GM12878 (cell line): ENCODE results near the gene RASD1. TPM values are rescaled to one million over a fixed set of nuclear protein-coding genes. Genes with fewer than 3 reads are reported as not detected.

Experiments
- ATAC-seq: fragments of 200-7000 bp; cut with Tn5 transposase; 3 replicates; pipeline ENCODE4 v1.9.1; 2020; ENCODE audit warnings: mild to moderate bottlenecking, moderate library complexity
- BruUV-seq: library from RNA; stranded (reverse); fragments of 400-500 nt; replicated peaks from 2 replicates; lab custom pipeline; 2021; lab: Mats Ljungman, UMichigan
- CTCF ChIA-PET: fragments of 300-600 bp; sonication (Branson Sonifier 250); formaldehyde crosslinking; extraction: SDS; loops from one replicate; lab custom pipeline; 2021; ENCODE audit warnings: inconsistent platforms; lab: Yijun Ruan, JAX
- POLR2A ChIA-PET: fragments of 350-600 bp; formaldehyde crosslinking; extraction: SDS; loops from one replicate; lab custom pipeline; 2021; ENCODE audit warnings: inconsistent platforms; lab: Charles Lee
- RAD21 ChIA-PET: fragments of 300-600 bp; sonication (Branson Sonifier 250); formaldehyde crosslinking; loops from one replicate; lab custom pipeline; 2023; ENCODE audit warnings: antibody characterized with exemption; ENCODE audit not compliant: unreplicated experiment; lab: Charles Lee
- SMC1A ChIA-PET: fragments of 300-600 bp; sonication (Branson Sonifier 250); formaldehyde crosslinking; loops from one replicate; lab custom pipeline; 2023; ENCODE audit not compliant: unreplicated experiment, uncharacterized antibody; lab: Charles Lee
- DNase-seq: peaks from one replicate; pipeline ENCODE4 v3.0.0-alpha.2; 2011; ENCODE audit warnings: low read depth, low spot score
- FAIRE-seq: peaks from 3 replicates; lab custom pipeline; 2011; peaks lifted over from hg19 to GRCh38; lab: Jason Lieb, UNC
- H2AFZ ChIP-seq: 2 replicates; pipeline ENCODE4 v1.6.0; 2011; ENCODE audit warnings: low read depth, low read length, control low read depth; ENCODE audit not compliant: control insufficient read depth
- H3K27ac ChIP-seq: 2 replicates; pipeline ENCODE4 v1.5.1; 2011; ENCODE audit warnings: control low read depth; ENCODE audit not compliant: control insufficient read depth, insufficient read depth
- H3K27me3 ChIP-seq, 2 experiments: replicated peaks in 1 of 2; 2 replicates each; pipeline versions ENCODE4 v1.6.0 to v1.6.1; 2011; ENCODE audit warnings: low read length in 1 of 2; ENCODE audit not compliant: control insufficient read depth in 2 of 2, insufficient read depth in 2 of 2
- H3K36me3 ChIP-seq, 2 experiments: 2 replicates each; pipeline ENCODE4 v1.5.1; 2011; ENCODE audit warnings: low read length in 1 of 2; ENCODE audit not compliant: control insufficient read depth in 2 of 2, insufficient read depth in 2 of 2
- H3K4me1 ChIP-seq: 2 replicates; pipeline ENCODE4 v1.6.1; 2011; ENCODE audit warnings: mild to moderate bottlenecking, low read length, moderate library complexity, mixed read lengths; ENCODE audit not compliant: control insufficient read depth, insufficient read depth
- H3K4me2 ChIP-seq: 2 replicates; pipeline ENCODE4 v1.6.0; 2011; ENCODE audit warnings: control low read depth; ENCODE audit not compliant: control insufficient read depth, insufficient read depth
- H3K4me3 ChIP-seq: fragments of 200-600 bp; sonication (generic); 2 replicates; pipeline ENCODE4 v1.5.1; 2016
- H3K79me2 ChIP-seq: 2 replicates; pipeline ENCODE4 v1.6.0; 2011; ENCODE audit warnings: low read length; ENCODE audit not compliant: control insufficient read depth, insufficient read depth
- H3K9ac ChIP-seq: 2 replicates; pipeline ENCODE4 v1.8.0; 2011; ENCODE audit warnings: low read length, control low read depth, mixed read lengths; ENCODE audit not compliant: control insufficient read depth, insufficient read depth
- H3K9me3 ChIP-seq: replicated peaks from 3 replicates; pipeline ENCODE4 v1.5.1; 2011; ENCODE audit warnings: mild to moderate bottlenecking, low read length; ENCODE audit not compliant: control insufficient read depth, insufficient read depth
- H4K20me1 ChIP-seq: 2 replicates; pipeline ENCODE4 v1.6.0; 2011; ENCODE audit not compliant: control insufficient read depth, insufficient read depth
- CBX3 ChIP-seq: fragments of 200-600 bp; sonication (generic); IDR thresholded peaks from 2 replicates; pipeline ENCODE4 v1.6.1; 2016; ENCODE audit warnings: low read depth, borderline replicate concordance
- CBX5 ChIP-seq: sonication (generic); IDR thresholded peaks from 2 replicates; pipeline ENCODE4 v1.6.1; 2016; ENCODE audit warnings: low read depth, moderate library complexity, mild to moderate bottlenecking, inconsistent platforms
- GATAD2B ChIP-seq: fragments of 450-650 bp; conservative IDR thresholded peaks from 2 replicates; pipeline ENCODE4 v1.6.1; 2017; ENCODE audit warnings: low read depth, mild to moderate bottlenecking, moderate library complexity
- IRF4 ChIP-seq: IDR thresholded peaks from 2 replicates; pipeline ENCODE4 v1.6.1; 2011; ENCODE audit warnings: low read depth, low read length
- MYB ChIP-seq: fragments of 150-350 bp; IDR thresholded peaks from 2 replicates; pipeline ENCODE4 v1.6.1; 2014; ENCODE audit warnings: mild to moderate bottlenecking, low read depth, low read length, borderline replicate concordance
- NBN ChIP-seq: fragments of 450-650 bp; IDR thresholded peaks from 2 replicates; pipeline ENCODE4 v1.6.1; 2016
- NFIC ChIP-seq: IDR thresholded peaks from 2 replicates; pipeline ENCODE4 v1.6.1; 2012; ENCODE audit warnings: low read depth, mild to moderate bottlenecking, inconsistent platforms, low read length, moderate library complexity
- NR2C2 ChIP-seq: IDR thresholded peaks from 2 replicates; pipeline ENCODE4 v1.6.1; 2011; ENCODE audit warnings: borderline replicate concordance, low read depth; ENCODE audit not compliant: control insufficient read depth, insufficient read length
- NRF1 ChIP-seq: conservative IDR thresholded peaks from 2 replicates; pipeline ENCODE4 v1.6.1; 2011; ENCODE audit warnings: mild to moderate bottlenecking, low read depth, low read length, improper control_type of control experiment
- PAX5 ChIP-seq: IDR thresholded peaks from 2 replicates; pipeline ENCODE4 v1.6.1; 2011; ENCODE audit warnings: low read depth, low read length, borderline replicate concordance
- SIN3A ChIP-seq: IDR thresholded peaks from 2 replicates; pipeline ENCODE4 v1.6.1; 2012; ENCODE audit warnings: low read depth, low read length, improper control_type of control experiment
- SMAD5 ChIP-seq: IDR thresholded peaks from 2 replicates; pipeline ENCODE4 v1.6.1; 2016; ENCODE audit warnings: antibody characterized with exemption, low read depth
- SP1 ChIP-seq: IDR thresholded peaks from one replicate; pipeline ENCODE4 v1.6.1; 2011; ENCODE audit warnings: low read depth, low read length
- WGBS: methylation state at CpG from one replicate; pipeline ENCODE4 v1.1.6; 2016; ENCODE audit warnings: low lambda C conversion rate; ENCODE audit not compliant: insufficient replicate concordance, insufficient coverage; ENCODE audit errors: missing lambda C conversion rate; 5-methylcytosine and 5-hydroxymethylcytosine counted together
- in situ Hi-C: fragments of 300-500 bp; cut with MboI; formaldehyde crosslinking; loops from 9 replicates; pipeline ENCODE4 v1.14.3; 2018; ENCODE audit warnings: mixed read lengths
- intact Hi-C: fragments of 100-400 bp; cut with micrococcal nuclease; formaldehyde crosslinking; loops from one replicate; pipeline ENCODE4 v1.14.2; 2022; ENCODE audit not compliant: unreplicated experiment
- polyA plus RNA-seq, 11 experiments: library from polyadenylated mRNA; depleted of rRNA in 4 of 11; unstranded in 6 of 11; stranded (reverse) in 5 of 11; fragments of >200 nt; fragmentation: Nextera tagmentation in 4 of 11; fragmentation: Illumina TruSeq in 1 of 11; extraction: Ambion mirVana in 4 of 11; extraction: Trizol in 1 of 11; gene quantifications; 1 replicate in 1 of 11; 2 replicates in 10 of 11; pipeline versions ENCODE4 v1.2.1 to v1.2.3, GENCODE V29; 2011 to 2016; ENCODE audit warnings: inconsistent platforms in 2 of 11, missing spikeins in 2 of 11, low read depth in 1 of 11
- total RNA-seq, 4 experiments: library from RNA; depleted of rRNA in 3 of 4; stranded (reverse); fragments of >200 nt in 3 of 4; fragmentation: Illumina TruSeq in 1 of 4; extraction: Trizol in 1 of 4; gene quantifications; 2 replicates each; pipeline versions ENCODE4 v1.2.1 to v1.2.3, GENCODE V29; 2013 to 2021
- TF ChIP-seq, protein P1 (sequence below): fragments of 450-650 bp; formaldehyde crosslinking; IDR thresholded peaks from 2 replicates; pipeline ENCODE4 v1.4.0; 2020; ENCODE audit warnings: mild to moderate bottlenecking, moderate library complexity

The RASD1 gene
- total and polyA plus RNA-seq, 10 of the 15 experiments (the other 5 are each of a cell fraction or from before 2014, with no cell fraction given) = 0.14 to 0.33 TPM; not detected in 8

DNA sequence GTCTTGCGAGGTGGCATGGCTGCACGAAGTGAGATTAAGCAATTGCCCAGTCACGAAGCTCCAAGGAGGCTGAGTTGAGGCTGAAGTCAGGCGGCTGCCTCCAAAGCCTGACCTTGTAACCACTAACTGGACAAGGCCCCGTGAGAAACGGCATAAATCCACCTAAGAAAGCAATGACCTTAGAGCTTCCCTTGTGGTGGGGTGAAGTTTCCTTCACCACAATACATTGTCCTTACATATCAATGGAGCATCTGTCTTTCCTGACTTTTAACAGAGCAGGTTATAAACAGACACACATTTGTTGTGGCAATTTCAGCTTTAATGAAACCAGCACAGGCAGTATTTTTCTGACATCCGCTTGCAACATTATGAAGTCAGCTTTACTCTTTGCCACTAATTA, 21.9 kb downstream of the RASD1 start:
- DNase-seq (no peak), FAIRE-seq (no peak)
- Histone ChIP-seq H3K36me3 (no peaks in the 10 kb centered on the region), H3K27ac (no peak overlapping the region), H3K4me1 (no peaks in the 10 kb centered on the region; the same call in 1 of the 2 replicates), H2AFZ (no peak overlapping the region)
- RAD21 ChIA-PET = no interaction called here
- no TSS peak for BruUV-seq
- intact Hi-C loops = no loop called here
- no peak for TF ChIP-seq SIN3A
- no peak for TF ChIP-seq PAX5
- TF ChIP-seq NBN = no peak
- no peak for TF ChIP-seq MYB
- TF ChIP-seq IRF4 = no peak
- TF ChIP-seq, all 136 proteins: peak for 0
- no peak overlapping the region for H3K4me3 ChIP-seq
- no peaks in the 10 kb centered on the region for H4K20me1 ChIP-seq
- in situ Hi-C loops = no loop called here
- H3K4me2 ChIP-seq = no peak overlapping the region
- ChIA-PET SMC1A (no interaction called here), POLR2A (no interaction called here), CTCF (no interaction called here)
- H3K79me2 ChIP-seq = peaks cover 21% of the 10 kb centered on the region
- WGBS = 52% methylated on average over 7 of the region's 7 CpGs
- H3K9me3 ChIP-seq = no peaks in the 10 kb centered on the region
- H3K9ac ChIP-seq = no peak overlapping the region
- ATAC-seq = no peak
- H3K27me3 ChIP-seq = peaks cover 0 to 3% of the 10 kb centered on the region in 2 experiments; a peak in 1 of 4 replicates

DNA sequence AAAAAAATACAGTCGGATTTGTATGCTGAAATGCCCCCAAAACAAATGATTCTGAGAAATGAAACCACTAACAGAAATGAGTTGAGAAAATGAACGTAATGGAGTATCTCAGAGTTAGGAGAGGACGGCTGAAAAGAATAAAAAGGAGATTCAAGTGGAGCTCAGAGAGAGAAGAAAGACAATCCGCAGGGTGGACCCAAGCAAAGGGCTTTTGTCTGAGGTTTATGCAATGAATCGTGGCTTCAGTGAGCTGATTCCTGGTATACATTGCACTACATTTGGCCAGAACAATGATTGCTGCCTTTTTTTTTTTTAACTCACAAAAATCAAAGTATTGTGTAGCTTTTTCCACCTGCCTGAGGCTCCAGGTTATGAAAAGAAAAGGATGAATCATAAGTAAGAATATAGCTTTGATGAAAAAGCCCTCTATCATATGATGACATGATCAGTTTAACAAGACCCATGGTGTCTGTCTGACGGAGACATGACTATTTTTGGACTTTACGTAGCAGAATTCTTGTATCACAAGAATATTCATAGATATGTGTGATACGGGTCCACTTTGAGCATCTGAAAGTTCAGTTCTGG, 23.8 kb downstream of the RASD1 start:
- Histone ChIP-seq H3K9ac (no peak overlapping the region), H3K27ac (no peak overlapping the region), H2AFZ (no peak overlapping the region), H3K9me3 (no peaks in the 10 kb centered on the region; the same call in 2 of the 3 replicates), H3K4me2 (no peak overlapping the region), H3K4me3 (no peak overlapping the region), H4K20me1 (no peaks in the 10 kb centered on the region), H3K36me3 (no peaks in the 10 kb centered on the region), H3K27me3 (peaks cover 0 to 3% of the 10 kb centered on the region in 2 experiments; a peak in 1 of 4 replicates), H3K4me1 (no peaks in the 10 kb centered on the region), H3K79me2 (peaks cover 6% of the 10 kb centered on the region)
- ATAC-seq (no peak), DNase-seq (no peak), FAIRE-seq (no peak)
- no TSS peak for BruUV-seq
- POLR2A ChIA-PET = interaction anchor here (0.6 kb wide), 1 partner anchor 1424 kb away, joined by 4 read pairs; no protein-coding TSS in a partner anchor
- WGBS = 23% methylated on average over 8 of the region's 8 CpGs
- SMC1A ChIA-PET = no interaction called here
- RAD21 ChIA-PET = interaction anchor here (1.1 kb wide), 1 partner anchor 117 kb away, joined by 3 read pairs; no protein-coding TSS in a partner anchor
- intact Hi-C loops = no loop called here
- in situ Hi-C loops = no loop called here
- CTCF ChIA-PET = interaction anchor here (0.6 kb wide), 1 partner anchor 29 kb away, joined by 3 read pairs; no protein-coding TSS in a partner anchor
- no peak for TF ChIP-seq CBX5
- no peak for TF ChIP-seq SMAD5
- no peak for TF ChIP-seq NFIC
- no peak for TF ChIP-seq CBX3
- TF ChIP-seq SP1 = no peak
- no peak for TF ChIP-seq NR2C2
- TF ChIP-seq NRF1 = no peak
- TF ChIP-seq GATAD2B = no peak
- TF ChIP-seq, protein P1, sequence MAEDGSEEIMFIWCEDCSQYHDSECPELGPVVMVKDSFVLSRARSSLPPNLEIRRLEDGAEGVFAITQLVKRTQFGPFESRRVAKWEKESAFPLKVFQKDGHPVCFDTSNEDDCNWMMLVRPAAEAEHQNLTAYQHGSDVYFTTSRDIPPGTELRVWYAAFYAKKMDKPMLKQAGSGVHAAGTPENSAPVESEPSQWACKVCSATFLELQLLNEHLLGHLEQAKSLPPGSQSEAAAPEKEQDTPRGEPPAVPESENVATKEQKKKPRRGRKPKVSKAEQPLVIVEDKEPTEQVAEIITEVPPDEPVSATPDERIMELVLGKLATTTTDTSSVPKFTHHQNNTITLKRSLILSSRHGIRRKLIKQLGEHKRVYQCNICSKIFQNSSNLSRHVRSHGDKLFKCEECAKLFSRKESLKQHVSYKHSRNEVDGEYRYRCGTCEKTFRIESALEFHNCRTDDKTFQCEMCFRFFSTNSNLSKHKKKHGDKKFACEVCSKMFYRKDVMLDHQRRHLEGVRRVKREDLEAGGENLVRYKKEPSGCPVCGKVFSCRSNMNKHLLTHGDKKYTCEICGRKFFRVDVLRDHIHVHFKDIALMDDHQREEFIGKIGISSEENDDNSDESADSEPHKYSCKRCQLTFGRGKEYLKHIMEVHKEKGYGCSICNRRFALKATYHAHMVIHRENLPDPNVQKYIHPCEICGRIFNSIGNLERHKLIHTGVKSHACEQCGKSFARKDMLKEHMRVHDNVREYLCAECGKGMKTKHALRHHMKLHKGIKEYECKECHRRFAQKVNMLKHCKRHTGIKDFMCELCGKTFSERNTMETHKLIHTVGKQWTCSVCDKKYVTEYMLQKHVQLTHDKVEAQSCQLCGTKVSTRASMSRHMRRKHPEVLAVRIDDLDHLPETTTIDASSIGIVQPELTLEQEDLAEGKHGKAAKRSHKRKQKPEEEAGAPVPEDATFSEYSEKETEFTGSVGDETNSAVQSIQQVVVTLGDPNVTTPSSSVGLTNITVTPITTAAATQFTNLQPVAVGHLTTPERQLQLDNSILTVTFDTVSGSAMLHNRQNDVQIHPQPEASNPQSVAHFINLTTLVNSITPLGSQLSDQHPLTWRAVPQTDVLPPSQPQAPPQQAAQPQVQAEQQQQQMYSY = no peak
